B cell (primary cell): ENCODE results near the gene PCDHB6.
"Not testable (repeated sequence)": the region's sequence is repeated elsewhere in the genome, so short reads cannot be mapped to it uniquely, and the experiment has no call there.

Experiments used
- EZH2 ChIP-seq: IDR thresholded peaks from 2 replicates; pipeline ENCODE4 v1.6.1; 2012; ENCODE audit warnings: borderline replicate concordance, low read depth, mild to moderate bottlenecking, moderate library complexity, low read length; ENCODE audit not compliant: insufficient read depth, poor library complexity, severe bottlenecking
- TF ChIP-seq, protein P1 (sequence below): fragments of 200-600 bp; IDR thresholded peaks from one replicate; pipeline ENCODE4 v1.8.0; 2022; ENCODE audit warnings: antibody characterized with exemption, mild to moderate bottlenecking

DNA sequence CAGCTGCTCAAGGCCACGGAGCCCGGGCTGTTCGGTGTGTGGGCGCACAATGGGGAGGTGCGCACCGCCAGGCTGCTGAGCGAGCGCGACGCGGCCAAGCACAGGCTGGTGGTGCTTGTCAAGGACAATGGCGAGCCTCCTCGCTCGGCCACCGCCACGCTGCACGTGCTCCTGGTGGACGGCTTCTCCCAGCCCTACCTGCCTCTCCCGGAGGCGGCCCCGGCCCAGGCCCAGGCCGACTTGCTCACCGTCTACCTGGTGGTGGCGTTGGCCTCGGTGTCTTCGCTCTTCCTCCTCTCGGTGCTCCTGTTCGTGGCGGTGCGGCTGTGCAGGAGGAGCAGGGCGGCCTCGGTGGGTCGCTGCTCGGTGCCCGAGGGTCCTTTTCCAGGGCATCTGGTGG lies 39.3 kb downstream of the PCDHB6 start:
- TF ChIP-seq, protein P1, sequence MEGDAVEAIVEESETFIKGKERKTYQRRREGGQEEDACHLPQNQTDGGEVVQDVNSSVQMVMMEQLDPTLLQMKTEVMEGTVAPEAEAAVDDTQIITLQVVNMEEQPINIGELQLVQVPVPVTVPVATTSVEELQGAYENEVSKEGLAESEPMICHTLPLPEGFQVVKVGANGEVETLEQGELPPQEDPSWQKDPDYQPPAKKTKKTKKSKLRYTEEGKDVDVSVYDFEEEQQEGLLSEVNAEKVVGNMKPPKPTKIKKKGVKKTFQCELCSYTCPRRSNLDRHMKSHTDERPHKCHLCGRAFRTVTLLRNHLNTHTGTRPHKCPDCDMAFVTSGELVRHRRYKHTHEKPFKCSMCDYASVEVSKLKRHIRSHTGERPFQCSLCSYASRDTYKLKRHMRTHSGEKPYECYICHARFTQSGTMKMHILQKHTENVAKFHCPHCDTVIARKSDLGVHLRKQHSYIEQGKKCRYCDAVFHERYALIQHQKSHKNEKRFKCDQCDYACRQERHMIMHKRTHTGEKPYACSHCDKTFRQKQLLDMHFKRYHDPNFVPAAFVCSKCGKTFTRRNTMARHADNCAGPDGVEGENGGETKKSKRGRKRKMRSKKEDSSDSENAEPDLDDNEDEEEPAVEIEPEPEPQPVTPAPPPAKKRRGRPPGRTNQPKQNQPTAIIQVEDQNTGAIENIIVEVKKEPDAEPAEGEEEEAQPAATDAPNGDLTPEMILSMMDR = not testable (repeated sequence)
- not testable (repeated sequence) for TF ChIP-seq EZH2
